ENCODE data around the gene ZNF205.

Gene ZNF205

DNA sequence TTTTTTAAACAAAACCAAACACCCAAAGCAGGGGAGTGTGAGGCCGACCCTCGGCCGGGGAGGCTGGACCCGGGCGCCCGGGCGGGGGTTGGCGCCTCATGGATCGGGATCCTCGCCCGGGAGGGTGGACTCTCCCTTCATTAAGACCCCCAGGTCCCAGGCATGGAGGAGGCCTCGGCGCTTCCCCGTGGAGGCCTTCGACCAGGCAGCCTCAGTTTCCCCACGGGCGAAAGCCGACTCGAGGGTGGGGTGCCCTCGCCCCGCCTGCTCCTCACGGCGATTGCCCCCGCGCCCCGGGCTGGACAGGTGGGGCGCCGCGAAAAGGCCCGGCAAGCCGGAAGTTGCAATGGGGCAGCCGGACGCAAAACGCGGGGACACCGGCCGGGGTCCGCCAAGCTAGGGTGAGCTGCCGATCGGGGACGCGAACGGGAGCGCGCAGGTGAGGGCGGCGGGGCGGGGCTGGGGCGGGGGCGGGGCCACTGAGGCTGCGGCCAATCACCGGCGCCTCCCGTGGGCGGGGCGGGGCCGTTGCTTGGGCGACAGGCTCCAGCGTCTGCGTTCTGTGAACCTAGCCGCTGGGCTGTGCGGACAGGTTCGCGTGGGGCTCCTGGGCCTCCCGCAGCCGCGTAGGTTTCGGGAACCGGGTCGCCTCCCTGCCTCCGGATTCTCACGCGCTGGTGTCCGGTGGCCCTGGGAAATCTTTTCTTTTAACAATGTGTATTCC, 6.0 kb upstream of the ZNF205 start:
- DNase-seq: peak; percentile 97

DNA sequence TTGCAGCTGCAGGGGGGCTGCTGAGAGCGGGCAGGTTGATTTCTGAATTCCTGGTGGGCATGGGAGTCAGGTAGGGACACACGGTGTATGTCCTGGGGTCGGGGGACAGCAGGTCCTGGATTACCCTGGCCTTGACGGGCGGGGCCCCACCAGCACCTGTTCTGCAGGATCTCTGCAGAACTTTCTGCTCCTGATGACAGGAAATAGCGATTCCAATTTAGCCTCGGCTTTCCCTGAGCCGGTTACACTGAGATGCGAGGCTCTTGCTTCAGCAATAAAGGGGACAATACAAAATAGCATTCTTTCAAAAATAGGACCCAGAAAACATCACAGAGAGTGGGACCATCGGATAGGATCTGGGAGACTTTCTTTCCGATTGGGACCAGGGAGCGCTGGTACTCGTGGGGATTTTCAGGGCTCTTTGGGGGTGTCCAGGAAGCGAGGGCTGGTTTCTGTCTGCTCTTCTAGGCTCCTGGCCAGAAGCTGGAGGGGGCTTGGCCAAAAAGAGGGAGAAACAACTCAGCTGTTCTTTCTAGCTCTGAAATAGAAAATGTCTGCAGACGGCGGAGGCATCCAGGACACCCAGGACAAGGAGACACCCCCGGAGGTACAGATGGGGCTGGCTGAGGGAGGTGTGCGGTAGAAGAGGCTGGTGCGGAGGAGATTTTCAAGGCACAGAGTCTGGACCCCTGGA, 642 bp downstream of the ZNF205 start:
- no peak for DNase-seq

- DNase-seq: no peak
Observed at GRCh38 chr16:3113765-3114479, 1.5 kb downstream of the ZNF205 start.

DNA sequence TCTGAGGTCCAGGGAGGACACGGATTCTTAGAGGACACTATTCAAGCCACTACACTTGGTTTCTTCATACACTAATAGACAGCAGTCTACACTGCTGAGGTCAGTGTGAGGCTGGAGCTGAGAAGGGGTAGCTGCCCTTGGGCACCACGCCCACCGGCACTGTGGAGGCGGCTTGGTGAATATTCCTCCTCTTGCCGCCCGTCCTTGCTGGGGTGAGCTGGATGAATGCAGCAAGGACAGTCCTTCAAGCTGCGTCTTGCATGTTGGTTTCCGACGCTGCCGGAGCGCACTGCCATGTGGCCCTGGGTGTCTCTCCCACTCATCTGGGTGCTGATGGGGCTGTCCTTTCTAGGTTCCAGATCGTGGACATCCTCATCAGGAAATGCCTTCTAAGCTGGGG, 2.6 kb downstream of the ZNF205 start:
- no peak for DNase-seq

DNA sequence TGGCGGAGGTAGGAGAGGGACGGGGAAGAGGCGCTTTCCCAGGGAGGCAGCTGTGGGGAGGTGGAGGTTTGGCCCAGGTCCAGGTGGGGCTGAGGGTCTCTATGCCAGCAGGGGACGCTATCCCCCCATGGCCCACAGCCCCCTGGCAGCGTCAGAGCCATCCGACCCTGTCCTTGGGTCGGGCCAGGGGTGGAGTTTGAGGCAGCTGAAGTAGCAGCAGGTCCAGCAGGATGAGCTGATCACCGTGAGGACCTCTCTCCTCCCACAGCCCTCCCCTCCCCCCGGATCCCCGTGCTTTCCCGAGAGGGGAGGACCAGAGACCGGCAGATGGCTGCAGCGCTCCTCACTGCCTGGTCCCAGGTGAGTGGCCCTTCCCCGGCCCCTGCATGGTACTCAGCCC, 3.2 kb downstream of the ZNF205 start:
- DNase-seq: no peak

- DNase-seq: no peak
Observed at GRCh38 chr16:3118204-3118790, 5.9 kb downstream of the ZNF205 start.

DNA sequence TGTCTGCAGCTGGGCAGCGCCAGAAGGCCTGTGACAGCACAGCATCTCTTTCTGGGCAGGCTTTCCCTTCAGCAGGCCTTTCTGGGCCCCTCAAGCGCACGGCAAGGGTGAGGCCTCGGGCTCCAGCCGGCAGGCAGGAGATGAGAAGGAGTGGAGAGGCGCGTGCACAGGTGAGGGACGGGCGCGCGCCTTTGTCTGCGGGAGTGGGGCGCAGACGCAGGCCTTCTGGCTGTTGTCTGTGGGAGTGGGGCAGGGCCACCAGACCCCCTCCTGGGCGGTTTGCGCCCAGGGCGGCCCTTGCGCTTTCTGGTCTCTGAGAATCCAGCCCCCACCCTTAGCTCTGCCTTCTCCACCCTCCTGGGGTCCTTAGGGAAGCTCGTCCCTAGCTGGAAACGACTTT, 6.5 kb downstream of the ZNF205 start:
- DNase-seq: no peak

- DNase-seq: no peak
Observed at GRCh38 chr16:3119286-3119685, 6.9 kb downstream of the ZNF205 start.

DNA sequence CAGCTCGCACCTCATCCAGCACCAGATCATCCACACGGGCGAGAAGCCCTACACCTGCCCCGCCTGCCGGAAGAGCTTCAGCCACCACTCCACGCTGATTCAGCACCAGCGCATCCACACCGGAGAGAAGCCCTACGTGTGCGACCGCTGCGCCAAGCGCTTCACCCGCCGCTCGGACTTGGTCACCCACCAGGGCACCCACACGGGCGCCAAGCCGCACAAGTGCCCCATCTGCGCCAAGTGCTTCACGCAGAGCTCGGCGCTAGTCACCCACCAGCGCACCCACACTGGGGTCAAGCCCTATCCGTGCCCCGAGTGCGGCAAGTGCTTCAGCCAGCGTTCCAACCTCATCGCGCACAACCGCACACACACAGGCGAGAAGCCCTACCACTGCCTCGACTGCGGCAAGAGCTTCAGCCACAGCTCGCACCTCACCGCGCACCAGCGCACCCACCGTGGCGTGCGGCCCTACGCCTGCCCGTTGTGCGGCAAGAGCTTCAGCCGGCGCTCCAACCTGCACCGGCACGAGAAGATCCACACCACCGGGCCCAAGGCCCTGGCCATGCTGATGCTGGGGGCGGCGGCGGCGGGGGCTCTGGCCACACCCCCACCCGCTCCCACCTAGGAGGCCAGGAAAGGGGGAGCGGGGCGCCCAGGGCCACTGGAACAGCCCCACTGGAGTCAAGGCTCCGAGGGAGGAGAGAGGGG, 7.5 kb downstream of the ZNF205 start:
- no peak for DNase-seq

- no peak for DNase-seq
Observed at GRCh38 chr16:3120435-3120834, 8.0 kb downstream of the ZNF205 start.

- DNase-seq: no peak
Observed at GRCh38 chr16:3121851-3122467, 9.6 kb downstream of the ZNF205 start.

DNA sequence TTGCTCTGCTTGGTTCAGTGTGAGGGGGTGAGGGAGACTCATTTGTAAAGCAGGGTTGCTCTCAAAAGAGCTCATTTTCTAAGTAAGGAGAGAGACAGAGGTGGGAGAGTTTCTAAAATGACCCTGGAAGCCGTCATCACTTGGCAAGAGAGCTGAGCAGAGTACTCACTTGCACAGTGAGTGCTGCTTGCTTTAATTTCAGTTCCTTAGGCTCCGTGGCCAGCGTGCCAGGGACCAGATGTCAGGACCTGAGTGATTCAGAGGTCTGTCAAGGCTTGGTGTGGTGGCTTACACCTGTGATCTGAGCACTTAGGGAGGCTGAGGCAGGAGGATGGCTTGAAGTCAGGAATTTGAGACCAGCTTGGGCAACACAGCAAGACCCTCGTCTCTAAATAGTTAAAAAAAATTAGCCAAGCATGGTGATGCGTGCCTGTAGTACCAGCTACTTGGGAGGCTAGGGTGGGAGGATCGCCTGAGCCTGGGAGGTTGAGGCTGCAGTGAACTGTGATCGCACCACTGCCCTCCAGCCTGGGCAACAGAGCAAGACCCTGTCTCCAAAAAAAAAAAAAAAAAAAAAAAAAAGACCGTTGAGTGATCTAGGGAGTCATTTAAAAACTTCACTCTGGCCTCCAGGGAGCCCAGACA, 10.7 kb downstream of the ZNF205 start:
- peak; percentile 48 for DNase-seq

- DNase-seq: peak; percentile 99
Observed at GRCh38 chr16:3123986-3124886, 11.8 kb downstream of the ZNF205 start.

DNA sequence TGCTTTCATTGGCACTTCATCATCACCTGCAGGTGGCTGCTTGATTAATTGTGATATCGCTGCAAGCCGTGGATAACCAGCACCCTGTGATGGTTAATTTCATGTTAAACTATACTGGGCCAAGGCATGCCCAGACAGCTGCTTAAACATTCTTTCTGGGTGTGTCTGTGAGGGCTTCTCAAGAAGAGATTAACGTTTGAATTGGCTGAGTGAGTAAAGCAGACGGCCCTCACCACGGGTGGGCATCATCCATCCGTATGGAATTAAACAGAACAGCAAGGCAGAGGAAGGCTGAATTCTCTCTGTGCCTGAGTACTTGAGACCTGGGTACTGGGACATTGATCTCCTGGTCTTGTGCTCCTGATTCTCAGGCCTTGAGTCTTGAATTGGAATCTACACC, 15.4 kb downstream of the ZNF205 start:
- DNase-seq: no peak

GRCh38 chr16:3129137-3130131, 17.0 kb downstream of the ZNF205 start:
- DNase-seq: peak; percentile 93

GRCh38 chr16:3131755-3132377, 19.5 kb downstream of the ZNF205 start:
- peak; percentile 63 for DNase-seq

- DNase-seq: no peak
Observed at GRCh38 chr16:3133844-3134243, 21.5 kb downstream of the ZNF205 start.

DNA sequence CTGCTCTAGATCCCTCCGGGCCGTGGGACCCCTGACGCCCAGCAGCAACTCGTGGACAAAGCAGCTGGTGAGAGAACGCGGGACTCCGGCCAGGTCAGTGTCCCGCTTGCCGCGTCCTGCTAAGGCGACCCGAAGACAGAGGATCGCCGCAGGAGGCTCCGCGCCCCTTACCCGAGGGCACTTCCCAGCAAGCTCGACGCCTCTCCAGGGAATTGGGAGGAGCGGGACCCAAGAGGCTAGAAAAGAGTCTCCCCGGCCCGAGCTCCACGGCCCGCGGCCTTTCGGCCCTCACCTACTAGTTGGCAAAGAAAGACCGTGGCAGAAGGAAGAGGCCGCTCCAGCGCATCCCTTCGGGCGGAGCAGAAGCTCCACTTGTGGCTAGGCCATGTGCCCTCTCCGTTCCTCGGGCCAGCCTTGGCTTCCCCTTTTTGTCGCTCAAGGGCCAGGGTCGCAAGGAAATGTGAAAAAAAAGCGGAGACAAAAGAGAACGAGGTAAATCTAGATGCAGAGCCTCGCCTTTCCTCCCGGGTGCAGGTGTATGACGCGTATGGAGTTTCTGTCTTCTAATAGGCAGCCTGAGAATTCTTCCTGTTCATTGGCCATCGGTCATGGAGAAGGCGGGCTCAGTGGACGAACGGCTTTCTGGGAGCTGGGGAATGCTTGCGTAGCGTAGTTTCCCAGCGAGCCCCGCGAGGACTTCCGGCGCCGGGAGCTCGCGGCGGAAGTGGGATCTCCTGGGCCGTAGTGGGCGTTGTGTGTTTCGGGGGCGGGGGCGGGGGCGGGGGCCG, 22.1 kb downstream of the ZNF205 start, which contains the start of gene ZNF213:
ZNF213 (plus strand) TSS at position 692 of the 788 bp plus-strand sequence. CDS start 2,252 bp downstream, outside the sequence.
- DNase-seq: peak; percentile 99
